ENCODE measurements around the gene ARHGAP1. TPM values are rescaled to one million over a fixed set of nuclear protein-coding genes. Genes with fewer than 3 reads are reported as not detected.

Gene ARHGAP1
- polyA plus RNA-seq (2013, experiment 1 of 2), result 50.9 TPM
- 42.7 TPM for polyA plus RNA-seq (2013, experiment 2 of 2)

- H3K9me3 ChIP-seq (ENCODE audit: control insufficient read depth, low read length), result no peaks in the 10 kb centered on the region
- peaks cover 51% of the 10 kb centered on the region for H3K36me3 ChIP-seq (ENCODE audit: control insufficient read depth, insufficient read depth, low read length)
- peak within 1 kb of the TSS; percentile 97 for H3K27ac ChIP-seq (ENCODE audit: low read depth, low read length, severe bottlenecking)
- H3K4me1 ChIP-seq (ENCODE audit: control insufficient read depth, insufficient read depth, low read length, poor library complexity, severe bottlenecking), result peaks cover 26% of the 10 kb centered on the region
- H3K4me3 ChIP-seq (ENCODE audit: extremely low read depth, insufficient read depth, low read length, poor library complexity, severe bottlenecking), result peak within 1 kb of the TSS; percentile 100
- 1% methylated on average over 36 to 40 of the region's 44 CpGs for WGBS, 2 experiments (ENCODE audit: insufficient coverage in 2 of 2)
Measured at GRCh38 chr11:46700241-46701077, at the start of gene ARHGAP1, which contains the start of gene ZNF408. Gene ARHGAP1, minus strand, starts transcription at chr11:46700619. Its CDS starts 4,512 bp downstream, at chr11:46696107. Gene ZNF408, plus strand, starts transcription at chr11:46701031. Its CDS starts 17 bp downstream, at chr11:46701048.

GRCh38 chr11:46747150-46747549 is 46.7 kb upstream of the ARHGAP1 start:
- Histone ChIP-seq H3K9me3 (ENCODE audit: control insufficient read depth, low read length) (no peaks in the 10 kb centered on the region), H3K36me3 (ENCODE audit: control insufficient read depth, insufficient read depth, low read length) (peaks cover 95% of the 10 kb centered on the region), H3K27ac (ENCODE audit: low read depth, low read length, severe bottlenecking) (no peak overlapping the region), H3K4me3 (ENCODE audit: extremely low read depth, insufficient read depth, low read length, poor library complexity, severe bottlenecking) (no peak overlapping the region), H3K4me1 (ENCODE audit: control insufficient read depth, insufficient read depth, low read length, poor library complexity, severe bottlenecking) (no peaks in the 10 kb centered on the region)
- WGBS, 2 experiments (ENCODE audit: insufficient coverage in 2 of 2), result 88 to 95% methylated on average over 5 to 6 of the region's 6 CpGs

- Histone ChIP-seq H3K9me3 (ENCODE audit: control insufficient read depth, low read length) (no peaks in the 10 kb centered on the region), H3K4me1 (ENCODE audit: control insufficient read depth, insufficient read depth, low read length, poor library complexity, severe bottlenecking) (no peaks in the 10 kb centered on the region), H3K27ac (ENCODE audit: low read depth, low read length, severe bottlenecking) (no peak overlapping the region), H3K4me3 (ENCODE audit: extremely low read depth, insufficient read depth, low read length, poor library complexity, severe bottlenecking) (no peak overlapping the region), H3K36me3 (ENCODE audit: control insufficient read depth, insufficient read depth, low read length) (peaks cover 98% of the 10 kb centered on the region)
- 86% methylated on average over 1 of the region's 3 CpGs; no CpG with 5 or more reads in 1 of the 2 experiments for WGBS, 2 experiments (ENCODE audit: insufficient coverage in 2 of 2)
Measured at GRCh38 chr11:46745995-46746394, 45.6 kb upstream of the ARHGAP1 start.

GRCh38 chr11:46745328-46745727 is 44.9 kb upstream of the ARHGAP1 start:
- no peak overlapping the region for H3K27ac ChIP-seq (ENCODE audit: low read depth, low read length, severe bottlenecking)
- H3K9me3 ChIP-seq (ENCODE audit: control insufficient read depth, low read length), result no peaks in the 10 kb centered on the region
- H3K4me1 ChIP-seq (ENCODE audit: control insufficient read depth, insufficient read depth, low read length, poor library complexity, severe bottlenecking), result no peaks in the 10 kb centered on the region
- WGBS, 2 experiments (ENCODE audit: insufficient coverage in 2 of 2), result 100% methylated on average over 1 of the region's 1 CpG
- no peak overlapping the region for H3K4me3 ChIP-seq (ENCODE audit: extremely low read depth, insufficient read depth, low read length, poor library complexity, severe bottlenecking)
- H3K36me3 ChIP-seq (ENCODE audit: control insufficient read depth, insufficient read depth, low read length), result peaks cover 95% of the 10 kb centered on the region

- Histone ChIP-seq H3K9me3 (ENCODE audit: control insufficient read depth, low read length) (no peaks in the 10 kb centered on the region), H3K36me3 (ENCODE audit: control insufficient read depth, insufficient read depth, low read length) (peaks cover 83% of the 10 kb centered on the region), H3K4me1 (ENCODE audit: control insufficient read depth, insufficient read depth, low read length, poor library complexity, severe bottlenecking) (no peaks in the 10 kb centered on the region), H3K4me3 (ENCODE audit: extremely low read depth, insufficient read depth, low read length, poor library complexity, severe bottlenecking) (no peak overlapping the region), H3K27ac (ENCODE audit: low read depth, low read length, severe bottlenecking) (no peak overlapping the region)
- 87 to 94% methylated on average over 7 to 8 of the region's 10 CpGs for WGBS, 2 experiments (ENCODE audit: insufficient coverage in 2 of 2)
Measured at GRCh38 chr11:46743693-46744339, 43.4 kb upstream of the ARHGAP1 start.

- H3K36me3 ChIP-seq (ENCODE audit: control insufficient read depth, insufficient read depth, low read length), result peaks cover 77% of the 10 kb centered on the region
- 100% methylated on average over 2 of the region's 2 CpGs for WGBS, 2 experiments (ENCODE audit: insufficient coverage in 2 of 2)
- H3K9me3 ChIP-seq (ENCODE audit: control insufficient read depth, low read length), result no peaks in the 10 kb centered on the region
- no peak overlapping the region for H3K4me3 ChIP-seq (ENCODE audit: extremely low read depth, insufficient read depth, low read length, poor library complexity, severe bottlenecking)
- no peaks in the 10 kb centered on the region for H3K4me1 ChIP-seq (ENCODE audit: control insufficient read depth, insufficient read depth, low read length, poor library complexity, severe bottlenecking)
- no peak overlapping the region for H3K27ac ChIP-seq (ENCODE audit: low read depth, low read length, severe bottlenecking)
Measured at GRCh38 chr11:46743043-46743442, 42.6 kb upstream of the ARHGAP1 start.

- Histone ChIP-seq H3K4me1 (ENCODE audit: control insufficient read depth, insufficient read depth, low read length, poor library complexity, severe bottlenecking) (no peaks in the 10 kb centered on the region), H3K27ac (ENCODE audit: low read depth, low read length, severe bottlenecking) (peak overlapping the region; percentile 16), H3K4me3 (ENCODE audit: extremely low read depth, insufficient read depth, low read length, poor library complexity, severe bottlenecking) (no peak overlapping the region), H3K36me3 (ENCODE audit: control insufficient read depth, insufficient read depth, low read length) (peaks cover 65% of the 10 kb centered on the region), H3K9me3 (ENCODE audit: control insufficient read depth, low read length) (no peaks in the 10 kb centered on the region)
- WGBS, 2 experiments (ENCODE audit: insufficient coverage in 2 of 2), result 92 to 94% methylated on average over 8 to 9 of the region's 12 CpGs
Measured at GRCh38 chr11:46741600-46742484, 41.4 kb upstream of the ARHGAP1 start.

- WGBS, 2 experiments (ENCODE audit: insufficient coverage in 2 of 2), result 80 to 82% methylated on average over 5 to 6 of the region's 6 CpGs
- Histone ChIP-seq H3K9me3 (ENCODE audit: control insufficient read depth, low read length) (no peaks in the 10 kb centered on the region), H3K4me3 (ENCODE audit: extremely low read depth, insufficient read depth, low read length, poor library complexity, severe bottlenecking) (no peak overlapping the region), H3K36me3 (ENCODE audit: control insufficient read depth, insufficient read depth, low read length) (peaks cover 35% of the 10 kb centered on the region), H3K27ac (ENCODE audit: low read depth, low read length, severe bottlenecking) (no peak overlapping the region), H3K4me1 (ENCODE audit: control insufficient read depth, insufficient read depth, low read length, poor library complexity, severe bottlenecking) (no peaks in the 10 kb centered on the region)
Measured at GRCh38 chr11:46738887-46739286, 38.5 kb upstream of the ARHGAP1 start.

- Histone ChIP-seq H3K4me3 (ENCODE audit: extremely low read depth, insufficient read depth, low read length, poor library complexity, severe bottlenecking) (no peak overlapping the region), H3K36me3 (ENCODE audit: control insufficient read depth, insufficient read depth, low read length) (peaks cover 23% of the 10 kb centered on the region), H3K27ac (ENCODE audit: low read depth, low read length, severe bottlenecking) (no peak overlapping the region), H3K9me3 (ENCODE audit: control insufficient read depth, low read length) (no peaks in the 10 kb centered on the region), H3K4me1 (ENCODE audit: control insufficient read depth, insufficient read depth, low read length, poor library complexity, severe bottlenecking) (no peaks in the 10 kb centered on the region)
- WGBS, 2 experiments (ENCODE audit: insufficient coverage in 2 of 2), result 99 to 100% methylated on average over 10 to 11 of the region's 11 CpGs
Measured at GRCh38 chr11:46737699-46738098, 37.3 kb upstream of the ARHGAP1 start.

- H3K9me3 ChIP-seq (ENCODE audit: control insufficient read depth, low read length), result no peaks in the 10 kb centered on the region
- WGBS, 2 experiments (ENCODE audit: insufficient coverage in 2 of 2), result 83 to 94% methylated on average over 1 to 4 of the region's 5 CpGs
- H3K27ac ChIP-seq (ENCODE audit: low read depth, low read length, severe bottlenecking), result no peak overlapping the region
- peaks cover 12% of the 10 kb centered on the region for H3K36me3 ChIP-seq (ENCODE audit: control insufficient read depth, insufficient read depth, low read length)
- H3K4me3 ChIP-seq (ENCODE audit: extremely low read depth, insufficient read depth, low read length, poor library complexity, severe bottlenecking), result no peak overlapping the region
- no peaks in the 10 kb centered on the region for H3K4me1 ChIP-seq (ENCODE audit: control insufficient read depth, insufficient read depth, low read length, poor library complexity, severe bottlenecking)
Measured at GRCh38 chr11:46736615-46737014, 36.2 kb upstream of the ARHGAP1 start.

Data from mesodermal cell (in vitro differentiated cells).